ENCODE results near the gene TMEM52. TPM values are rescaled to one million over a fixed set of nuclear protein-coding genes. Genes with fewer than 3 reads are reported as not detected.

TMEM52 gene
- total RNA-seq, 1 donor from 2014 or later, result 1.4 TPM

DNA sequence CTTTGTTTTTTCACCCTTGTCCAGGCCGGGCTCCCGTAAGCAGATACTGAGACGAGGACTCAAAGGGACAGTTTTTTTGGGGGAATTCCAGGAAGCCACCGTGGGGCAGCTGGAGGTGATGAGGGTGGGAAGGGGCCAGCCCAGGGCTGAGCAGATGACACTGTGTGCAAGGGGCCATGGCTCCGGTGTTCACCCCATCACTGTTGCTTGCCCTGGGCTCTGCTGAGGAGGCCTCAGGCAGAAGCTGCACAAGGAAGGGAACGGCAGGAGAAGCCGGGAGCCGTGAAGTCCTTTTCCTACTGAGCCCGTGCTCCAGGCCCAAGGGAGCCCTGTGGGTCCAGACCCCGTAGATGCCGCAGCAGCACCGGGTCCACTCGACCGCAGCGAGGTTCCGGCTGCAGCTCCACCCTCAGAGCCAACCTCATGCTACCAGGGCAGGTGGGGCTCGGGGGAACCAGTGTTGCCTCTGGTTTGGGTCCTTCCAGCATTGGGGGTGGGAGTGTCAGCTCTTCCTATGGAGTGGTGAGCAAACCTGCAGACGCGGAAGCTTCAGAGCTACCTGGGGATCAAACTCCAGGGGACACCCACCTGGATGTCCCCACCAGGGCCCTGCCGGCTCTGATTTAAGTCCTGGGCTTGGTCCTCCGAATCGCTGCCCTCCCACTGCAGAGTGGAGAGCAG is 8.3 kb downstream of the TMEM52 start:
- H3K4me3 Mint-ChIP-seq (ENCODE audit: unreplicated experiment), result no peak overlapping the region
- no peaks in the 10 kb centered on the region for H3K9me3 ChIP-seq (ENCODE audit: insufficient read depth, low read depth, low read length)
- H3K79me2 ChIP-seq (ENCODE audit: insufficient read depth, low read length), result peaks cover 4% of the 10 kb centered on the region
- H3K27me3 ChIP-seq (ENCODE audit: insufficient read depth, low read length), result no peaks in the 10 kb centered on the region
- H3K4me2 ChIP-seq (ENCODE audit: low read length), result no peak overlapping the region
- peaks cover 10% of the 10 kb centered on the region for H3K4me1 Mint-ChIP-seq (ENCODE audit: low read depth, unreplicated experiment)
- H4K20me1 ChIP-seq (ENCODE audit: insufficient read depth, low read length), result no peaks in the 10 kb centered on the region
- TF ChIP-seq EZH2 (IDR thresholded peaks at IDR 0.05; ENCODE audit: insufficient read depth, low read length), result no peak
- TF ChIP-seq, protein P1, sequence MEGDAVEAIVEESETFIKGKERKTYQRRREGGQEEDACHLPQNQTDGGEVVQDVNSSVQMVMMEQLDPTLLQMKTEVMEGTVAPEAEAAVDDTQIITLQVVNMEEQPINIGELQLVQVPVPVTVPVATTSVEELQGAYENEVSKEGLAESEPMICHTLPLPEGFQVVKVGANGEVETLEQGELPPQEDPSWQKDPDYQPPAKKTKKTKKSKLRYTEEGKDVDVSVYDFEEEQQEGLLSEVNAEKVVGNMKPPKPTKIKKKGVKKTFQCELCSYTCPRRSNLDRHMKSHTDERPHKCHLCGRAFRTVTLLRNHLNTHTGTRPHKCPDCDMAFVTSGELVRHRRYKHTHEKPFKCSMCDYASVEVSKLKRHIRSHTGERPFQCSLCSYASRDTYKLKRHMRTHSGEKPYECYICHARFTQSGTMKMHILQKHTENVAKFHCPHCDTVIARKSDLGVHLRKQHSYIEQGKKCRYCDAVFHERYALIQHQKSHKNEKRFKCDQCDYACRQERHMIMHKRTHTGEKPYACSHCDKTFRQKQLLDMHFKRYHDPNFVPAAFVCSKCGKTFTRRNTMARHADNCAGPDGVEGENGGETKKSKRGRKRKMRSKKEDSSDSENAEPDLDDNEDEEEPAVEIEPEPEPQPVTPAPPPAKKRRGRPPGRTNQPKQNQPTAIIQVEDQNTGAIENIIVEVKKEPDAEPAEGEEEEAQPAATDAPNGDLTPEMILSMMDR (IDR thresholded peaks at IDR 0.05; ENCODE audit: insufficient read depth, low read depth, low read length), result no peak
- H3K4me3 ChIP-seq (ENCODE audit: insufficient read depth, low read depth, low read length), result no peak overlapping the region
- H2AFZ ChIP-seq (ENCODE audit: low read depth, low read length), result no peak overlapping the region
- no peak overlapping the region for H3K9ac ChIP-seq (ENCODE audit: low read length)
- FAIRE-seq (no peak), DNase-seq (ENCODE audit: low read depth) (no peak)
- H3K27ac Mint-ChIP-seq (ENCODE audit: unreplicated experiment), result no peak overlapping the region
- peaks cover 14% of the 10 kb centered on the region for H3K27me3 Mint-ChIP-seq (ENCODE audit: low read depth, unreplicated experiment)
- H3K36me3 Mint-ChIP-seq (ENCODE audit: low read depth, unreplicated experiment), result no peaks in the 10 kb centered on the region
- no peaks in the 10 kb centered on the region for H3K9me3 Mint-ChIP-seq (ENCODE audit: unreplicated experiment)
- no peak overlapping the region for H3K27ac ChIP-seq (ENCODE audit: low read depth, low read length)
- H3K36me3 ChIP-seq (ENCODE audit: insufficient read depth, low read length), result no peaks in the 10 kb centered on the region
- peaks cover 12% of the 10 kb centered on the region for H3K4me1 ChIP-seq (ENCODE audit: insufficient read depth, low read length)

DNA sequence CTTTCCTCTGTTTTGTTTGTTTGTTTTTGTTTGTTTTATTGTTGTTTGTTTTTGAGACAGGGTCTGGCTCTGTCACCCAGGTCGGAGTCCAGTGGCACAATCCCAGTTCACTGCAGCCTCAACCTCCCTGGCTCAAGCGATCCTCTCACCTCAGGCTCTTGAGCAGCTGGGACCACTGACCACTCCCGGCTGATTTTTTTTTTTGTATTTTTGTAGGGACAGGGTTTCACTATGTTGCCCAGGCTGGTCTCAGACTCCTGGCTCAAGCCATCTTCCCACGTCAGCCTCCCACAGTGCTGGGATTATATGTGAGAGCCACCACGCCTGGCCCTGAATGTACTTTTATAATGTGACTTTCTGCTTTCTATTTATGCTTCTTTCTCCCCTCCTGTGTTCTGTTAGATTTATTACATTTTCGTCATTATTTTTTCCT is 9.0 kb downstream of the TMEM52 start:
- Mint-ChIP-seq H3K9me3 (ENCODE audit: unreplicated experiment) (no peaks in the 10 kb centered on the region), H3K36me3 (ENCODE audit: low read depth, unreplicated experiment) (no peaks in the 10 kb centered on the region), H3K4me3 (ENCODE audit: unreplicated experiment) (peak overlapping the region; percentile 86), H3K4me1 (ENCODE audit: low read depth, unreplicated experiment) (peaks cover 10% of the 10 kb centered on the region), H3K27ac (ENCODE audit: unreplicated experiment) (peak overlapping the region; percentile 49), H3K27me3 (ENCODE audit: low read depth, unreplicated experiment) (peaks cover 12% of the 10 kb centered on the region)
- Histone ChIP-seq H3K9ac (ENCODE audit: low read length) (peak overlapping the region; percentile 85), H3K9me3 (ENCODE audit: insufficient read depth, low read depth, low read length) (no peaks in the 10 kb centered on the region), H3K27me3 (ENCODE audit: insufficient read depth, low read length) (no peaks in the 10 kb centered on the region), H3K4me2 (ENCODE audit: low read length) (peak overlapping the region; percentile 83), H3K27ac (ENCODE audit: low read depth, low read length) (peak overlapping the region; percentile 70), H3K4me1 (ENCODE audit: insufficient read depth, low read length) (peaks cover 12% of the 10 kb centered on the region), H3K4me3 (ENCODE audit: insufficient read depth, low read depth, low read length) (peak overlapping the region; percentile 64), H3K79me2 (ENCODE audit: insufficient read depth, low read length) (peaks cover 4% of the 10 kb centered on the region), H2AFZ (ENCODE audit: low read depth, low read length) (no peak overlapping the region), H3K36me3 (ENCODE audit: insufficient read depth, low read length) (no peaks in the 10 kb centered on the region), H4K20me1 (ENCODE audit: insufficient read depth, low read length) (no peaks in the 10 kb centered on the region)
- no peak for DNase-seq (ENCODE audit: low read depth)
- no peak for TF ChIP-seq EZH2 (IDR thresholded peaks at IDR 0.05; ENCODE audit: insufficient read depth, low read length)
- TF ChIP-seq, protein P1 (IDR thresholded peaks at IDR 0.05; ENCODE audit: insufficient read depth, low read depth, low read length), result no peak
- no peak for FAIRE-seq

DNA sequence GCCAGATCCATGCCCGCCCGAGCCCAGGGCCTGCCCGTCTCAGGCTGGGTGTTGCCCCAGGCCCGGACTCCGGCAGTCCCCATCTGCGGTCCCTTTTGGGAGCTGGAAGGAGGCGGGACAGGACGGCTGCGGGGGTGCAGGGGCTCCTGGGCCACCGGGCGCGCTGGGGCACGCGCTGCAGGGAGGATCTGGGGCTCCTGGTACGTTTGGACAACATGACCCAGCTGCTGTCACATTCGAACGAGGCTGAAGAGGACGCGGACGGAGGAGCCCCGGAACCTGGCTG is 10.6 kb downstream of the TMEM52 start:
- Histone ChIP-seq H3K36me3 (ENCODE audit: insufficient read depth, low read length) (no peaks in the 10 kb centered on the region), H4K20me1 (ENCODE audit: insufficient read depth, low read length) (no peaks in the 10 kb centered on the region), H3K4me2 (ENCODE audit: low read length) (peak overlapping the region; percentile 96), H3K4me3 (ENCODE audit: insufficient read depth, low read depth, low read length) (peak overlapping the region; percentile 72), H3K9ac (ENCODE audit: low read length) (peak overlapping the region; percentile 91), H3K4me1 (ENCODE audit: insufficient read depth, low read length) (peaks cover 12% of the 10 kb centered on the region), H3K27ac (ENCODE audit: low read depth, low read length) (peak overlapping the region; percentile 85), H3K9me3 (ENCODE audit: insufficient read depth, low read depth, low read length) (no peaks in the 10 kb centered on the region), H2AFZ (ENCODE audit: low read depth, low read length) (peak overlapping the region; percentile 96), H3K27me3 (ENCODE audit: insufficient read depth, low read length) (no peaks in the 10 kb centered on the region), H3K79me2 (ENCODE audit: insufficient read depth, low read length) (peaks cover 4% of the 10 kb centered on the region)
- Mint-ChIP-seq H3K36me3 (ENCODE audit: low read depth, unreplicated experiment) (no peaks in the 10 kb centered on the region), H3K27me3 (ENCODE audit: low read depth, unreplicated experiment) (peaks cover 5% of the 10 kb centered on the region), H3K27ac (ENCODE audit: unreplicated experiment) (no peak overlapping the region), H3K9me3 (ENCODE audit: unreplicated experiment) (no peaks in the 10 kb centered on the region), H3K4me1 (ENCODE audit: low read depth, unreplicated experiment) (peaks cover 10% of the 10 kb centered on the region), H3K4me3 (ENCODE audit: unreplicated experiment) (peak overlapping the region; percentile 82)
- TF ChIP-seq EZH2 (IDR thresholded peaks at IDR 0.05; ENCODE audit: insufficient read depth, low read length), result no peak
- TF ChIP-seq, protein P1 (IDR thresholded peaks at IDR 0.05; ENCODE audit: insufficient read depth, low read depth, low read length), result no peak
- no peak for FAIRE-seq
- no peak for DNase-seq (ENCODE audit: low read depth)
